Measurements from ENCODE around the gene HCRT.
"Not testable (repeated sequence)": the region's sequence is repeated elsewhere in the genome, so short reads cannot be mapped to it uniquely, and the experiment has no call there.

The HCRT gene

GRCh38 chr17:42141382-42141781, 43.9 kb downstream of the HCRT start:
- no peak for DNase-seq (ENCODE audit: low read depth in 4 of 4, low spot score in 1 of 4)

GRCh38 chr17:42140690-42141089, 44.6 kb downstream of the HCRT start:
- not testable (repeated sequence) for DNase-seq (ENCODE audit: low read depth in 4 of 4, low spot score in 1 of 4)

- no peak for DNase-seq (ENCODE audit: low read depth in 4 of 4, low spot score in 1 of 4)
Measured at GRCh38 chr17:42138749-42139492, 46.3 kb downstream of the HCRT start.

DNA sequence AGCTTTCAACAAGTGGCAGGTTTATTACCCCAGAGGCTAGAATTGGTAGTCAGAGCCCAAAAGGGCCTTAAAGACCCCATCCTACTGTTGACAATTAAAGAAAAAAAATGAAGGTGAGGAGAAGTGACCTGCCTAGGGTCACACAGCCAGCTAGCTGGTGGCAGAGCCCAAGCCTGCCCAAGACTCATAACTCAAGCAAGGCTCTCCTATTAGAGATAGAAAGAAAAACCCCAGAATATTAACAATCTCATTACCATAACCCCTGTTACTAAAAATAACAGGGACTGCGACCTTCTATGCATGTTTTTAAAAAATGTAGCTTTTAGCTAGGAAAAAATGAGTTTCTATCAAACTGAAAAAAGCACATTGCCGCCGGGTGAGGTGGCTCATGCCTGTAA, 48.6 kb downstream of the HCRT start:
- no peak for DNase-seq (ENCODE audit: low read depth in 4 of 4, low spot score in 1 of 4)

- no peak for DNase-seq (ENCODE audit: low read depth in 4 of 4, low spot score in 1 of 4)
Measured at GRCh38 chr17:42135664-42136653, 49.3 kb downstream of the HCRT start.

DNA sequence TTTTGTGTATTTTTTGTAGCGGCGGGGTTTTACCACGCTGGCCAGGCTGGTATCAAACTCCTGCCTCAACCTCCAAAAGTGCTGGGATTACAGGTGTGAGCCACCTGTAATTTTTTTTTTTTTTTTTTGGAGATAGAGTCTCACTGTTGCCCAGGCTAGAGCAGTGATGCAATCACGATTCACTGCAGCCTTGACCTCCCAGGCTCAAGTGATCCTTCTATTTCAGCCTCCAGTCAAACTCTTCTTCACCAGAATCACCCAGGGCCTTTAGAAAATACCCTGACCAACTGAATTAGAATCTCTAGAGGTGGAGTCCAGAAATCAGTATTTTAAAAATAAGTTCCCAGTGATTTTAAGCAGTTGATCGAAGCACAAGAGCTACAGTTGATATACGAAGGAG, 50.1 kb downstream of the HCRT start:
- no peak for DNase-seq (ENCODE audit: low read depth in 4 of 4, low spot score in 1 of 4)
